LNCaP clone FGC (cell line): ENCODE measurements around the gene ARHGAP12.
"Not testable (repeated sequence)": the region's sequence is repeated elsewhere in the genome, so short reads cannot be mapped to it uniquely, and the experiment has no call there.

ENCODE experiments used
- DNase-seq: peaks from one replicate; pipeline ENCODE4 v3.0.0-alpha.2; 2011; ENCODE audit warnings: low read depth
- H3K4me3 ChIP-seq: 2 replicates; pipeline ENCODE4 v1.5.1; 2011; ENCODE audit warnings: mild to moderate bottlenecking, low read depth, low read length, control low read depth
- TF ChIP-seq, protein P1 (sequence below): IDR thresholded peaks from 2 replicates; pipeline ENCODE4 v1.5.1; 2012; ENCODE audit warnings: mild to moderate bottlenecking; ENCODE audit not compliant: control insufficient read depth, insufficient read depth; ENCODE audit errors: extremely low read depth

ARHGAP12 gene

GRCh38 chr10:31902625-31903024 is 26.0 kb downstream of the ARHGAP12 start:
- no peak overlapping the region for H3K4me3 ChIP-seq
- TF ChIP-seq, protein P1, sequence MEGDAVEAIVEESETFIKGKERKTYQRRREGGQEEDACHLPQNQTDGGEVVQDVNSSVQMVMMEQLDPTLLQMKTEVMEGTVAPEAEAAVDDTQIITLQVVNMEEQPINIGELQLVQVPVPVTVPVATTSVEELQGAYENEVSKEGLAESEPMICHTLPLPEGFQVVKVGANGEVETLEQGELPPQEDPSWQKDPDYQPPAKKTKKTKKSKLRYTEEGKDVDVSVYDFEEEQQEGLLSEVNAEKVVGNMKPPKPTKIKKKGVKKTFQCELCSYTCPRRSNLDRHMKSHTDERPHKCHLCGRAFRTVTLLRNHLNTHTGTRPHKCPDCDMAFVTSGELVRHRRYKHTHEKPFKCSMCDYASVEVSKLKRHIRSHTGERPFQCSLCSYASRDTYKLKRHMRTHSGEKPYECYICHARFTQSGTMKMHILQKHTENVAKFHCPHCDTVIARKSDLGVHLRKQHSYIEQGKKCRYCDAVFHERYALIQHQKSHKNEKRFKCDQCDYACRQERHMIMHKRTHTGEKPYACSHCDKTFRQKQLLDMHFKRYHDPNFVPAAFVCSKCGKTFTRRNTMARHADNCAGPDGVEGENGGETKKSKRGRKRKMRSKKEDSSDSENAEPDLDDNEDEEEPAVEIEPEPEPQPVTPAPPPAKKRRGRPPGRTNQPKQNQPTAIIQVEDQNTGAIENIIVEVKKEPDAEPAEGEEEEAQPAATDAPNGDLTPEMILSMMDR = no peak
- DNase-seq = no peak

DNA sequence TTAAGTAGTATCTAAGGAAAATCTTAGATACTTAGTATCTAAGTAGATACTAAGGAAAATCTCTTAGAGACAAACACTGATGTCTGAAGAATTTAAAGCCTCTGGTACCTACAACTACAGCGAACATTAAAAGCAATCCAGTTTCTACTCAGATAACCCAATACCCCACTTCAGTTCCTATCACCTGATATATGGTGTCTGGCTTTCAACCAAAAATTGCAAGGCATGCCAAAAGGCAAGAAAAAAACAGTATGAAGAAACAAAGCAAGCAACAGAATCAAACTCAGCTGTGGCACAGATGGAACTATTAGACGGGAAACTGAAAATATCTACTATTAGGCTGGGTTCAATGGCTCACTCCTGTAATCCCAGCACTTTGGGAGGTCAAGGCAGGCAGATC is 31.1 kb downstream of the ARHGAP12 start:
- DNase-seq = no peak
- TF ChIP-seq, protein P1 = no peak
- no peak overlapping the region for H3K4me3 ChIP-seq

DNA sequence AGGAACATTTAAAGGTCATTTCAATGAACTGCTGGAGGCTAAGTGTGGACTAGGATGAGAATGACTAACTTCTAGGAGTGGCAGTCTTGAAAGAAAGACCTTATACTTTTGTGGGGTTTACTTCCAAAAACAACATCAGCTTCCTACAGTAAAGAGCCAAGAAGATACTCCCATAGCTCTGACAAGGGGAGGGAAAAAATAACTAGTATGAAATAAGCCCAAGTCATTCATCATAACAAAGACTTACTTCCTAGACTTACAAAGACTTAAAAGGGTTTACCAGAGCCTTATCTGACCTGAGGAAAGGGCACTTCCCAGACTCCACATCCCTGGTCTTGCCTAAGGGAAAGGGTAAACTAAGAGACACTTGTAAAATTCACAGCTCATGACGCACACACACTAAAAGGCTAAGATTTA is 31.7 kb downstream of the ARHGAP12 start:
- TF ChIP-seq, protein P1 = no peak
- no peak for DNase-seq
- no peak overlapping the region for H3K4me3 ChIP-seq

GRCh38 chr10:31895722-31896121 is 32.9 kb downstream of the ARHGAP12 start:
- H3K4me3 ChIP-seq, DNase-seq: not testable (repeated sequence)

- no peak overlapping the region for H3K4me3 ChIP-seq
- TF ChIP-seq, protein P1 = no peak
- no peak for DNase-seq
Observed at GRCh38 chr10:31888442-31888841, 40.2 kb downstream of the ARHGAP12 start.

DNA sequence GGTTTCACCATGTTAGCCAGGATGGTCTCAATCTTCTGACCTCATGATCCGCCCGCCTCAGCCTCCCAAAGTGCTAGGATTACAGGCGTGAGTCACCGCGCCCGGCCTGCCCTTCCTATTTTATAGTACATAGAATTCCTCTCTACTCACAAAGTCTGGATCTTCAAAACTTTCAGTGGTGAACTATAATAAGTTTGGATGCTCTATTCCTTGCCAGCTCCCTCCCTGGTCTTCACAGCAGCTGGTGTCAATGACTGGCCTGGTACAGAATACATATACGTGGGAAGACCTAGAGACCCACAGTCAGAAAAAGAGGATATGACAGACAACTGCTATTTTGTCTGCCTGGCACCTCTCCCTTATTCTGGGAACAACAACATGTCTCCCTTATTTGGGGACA is 40.8 kb downstream of the ARHGAP12 start:
- DNase-seq = no peak
- TF ChIP-seq, protein P1 = no peak
- H3K4me3 ChIP-seq = no peak overlapping the region

- TF ChIP-seq, protein P1 = no peak
- no peak overlapping the region for H3K4me3 ChIP-seq
- no peak for DNase-seq
Observed at GRCh38 chr10:31886885-31887284, 41.7 kb downstream of the ARHGAP12 start.

DNA sequence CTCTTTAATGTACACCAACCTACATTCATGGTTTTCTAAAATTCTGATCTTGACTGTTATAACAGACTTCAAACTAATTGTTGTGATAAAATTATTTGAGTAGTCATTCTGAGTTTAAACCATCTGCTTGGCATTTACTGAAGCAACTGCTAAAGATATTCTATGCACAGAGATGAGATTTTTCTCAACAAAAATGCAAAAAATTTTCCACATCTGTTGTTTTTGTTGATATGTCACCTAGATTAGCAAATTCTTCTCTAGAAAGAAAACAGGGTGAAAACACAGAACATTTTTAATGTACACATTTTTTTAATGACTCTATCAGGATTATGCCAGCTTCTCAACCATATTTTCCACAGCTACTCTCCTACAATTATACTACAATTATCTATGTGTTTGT is 42.7 kb downstream of the ARHGAP12 start:
- DNase-seq = no peak
- no peak overlapping the region for H3K4me3 ChIP-seq
- TF ChIP-seq, protein P1 = no peak
